ENCODE measurements around the gene ARHGAP42.

ARHGAP42 gene

DNA sequence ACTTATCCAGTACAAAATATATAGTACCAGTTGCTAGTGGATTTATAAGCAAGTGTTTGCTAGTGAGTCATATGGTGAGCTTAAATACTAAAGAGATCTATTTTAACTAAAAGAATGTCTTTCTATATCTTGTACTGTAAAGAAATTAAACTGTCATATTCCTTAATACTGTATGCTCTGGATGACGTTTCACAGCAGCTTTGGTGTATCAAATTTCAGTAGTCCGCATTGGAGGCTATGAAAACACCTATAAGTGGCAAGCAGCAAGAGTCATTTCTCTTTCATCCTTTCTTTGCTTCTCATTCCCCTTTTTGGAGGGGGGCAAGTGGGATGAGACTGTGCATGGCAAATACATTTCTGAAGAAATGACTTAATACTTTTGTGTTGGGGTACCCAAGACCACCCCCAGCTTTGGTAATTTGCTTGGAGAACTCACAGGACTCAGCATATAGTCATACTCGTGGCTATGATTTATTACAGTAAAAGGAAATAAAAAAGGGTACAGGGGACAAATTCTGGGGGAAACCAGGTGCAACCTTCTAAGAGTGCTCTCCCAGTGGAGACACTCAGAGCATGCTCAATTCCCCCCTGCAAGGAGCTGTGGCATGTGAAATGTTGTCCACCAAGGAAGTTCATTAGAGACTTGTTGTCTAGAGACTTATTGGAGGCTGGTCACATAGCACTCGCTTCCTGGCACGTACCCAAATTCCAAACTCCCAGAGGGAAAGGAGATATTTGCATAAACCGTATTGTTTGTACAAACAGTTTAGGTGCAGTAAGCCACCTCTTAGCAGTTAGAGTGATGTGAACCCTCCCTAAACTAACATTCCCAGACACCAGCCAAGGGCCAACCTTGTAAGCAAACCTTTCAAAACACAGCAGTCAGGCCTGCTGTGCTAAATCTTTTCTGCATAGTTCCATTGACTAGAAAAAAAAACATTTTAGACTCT is 231.7 kb downstream of the ARHGAP42 start:
- no peak overlapping the region for H3K27ac ChIP-seq (replicated peaks)
- DNase-seq (ENCODE audit: low read depth in 1 of 2, low spot score in 1 of 2) = no peak
- TF ChIP-seq, protein P1, sequence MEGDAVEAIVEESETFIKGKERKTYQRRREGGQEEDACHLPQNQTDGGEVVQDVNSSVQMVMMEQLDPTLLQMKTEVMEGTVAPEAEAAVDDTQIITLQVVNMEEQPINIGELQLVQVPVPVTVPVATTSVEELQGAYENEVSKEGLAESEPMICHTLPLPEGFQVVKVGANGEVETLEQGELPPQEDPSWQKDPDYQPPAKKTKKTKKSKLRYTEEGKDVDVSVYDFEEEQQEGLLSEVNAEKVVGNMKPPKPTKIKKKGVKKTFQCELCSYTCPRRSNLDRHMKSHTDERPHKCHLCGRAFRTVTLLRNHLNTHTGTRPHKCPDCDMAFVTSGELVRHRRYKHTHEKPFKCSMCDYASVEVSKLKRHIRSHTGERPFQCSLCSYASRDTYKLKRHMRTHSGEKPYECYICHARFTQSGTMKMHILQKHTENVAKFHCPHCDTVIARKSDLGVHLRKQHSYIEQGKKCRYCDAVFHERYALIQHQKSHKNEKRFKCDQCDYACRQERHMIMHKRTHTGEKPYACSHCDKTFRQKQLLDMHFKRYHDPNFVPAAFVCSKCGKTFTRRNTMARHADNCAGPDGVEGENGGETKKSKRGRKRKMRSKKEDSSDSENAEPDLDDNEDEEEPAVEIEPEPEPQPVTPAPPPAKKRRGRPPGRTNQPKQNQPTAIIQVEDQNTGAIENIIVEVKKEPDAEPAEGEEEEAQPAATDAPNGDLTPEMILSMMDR (IDR thresholded peaks at IDR 0.05; ENCODE audit: insufficient read depth, low read length) = no peak
- no peak for TF ChIP-seq GABPA (IDR thresholded peaks at IDR 0.05; ENCODE audit: low read depth)
- TF ChIP-seq, protein P2, sequence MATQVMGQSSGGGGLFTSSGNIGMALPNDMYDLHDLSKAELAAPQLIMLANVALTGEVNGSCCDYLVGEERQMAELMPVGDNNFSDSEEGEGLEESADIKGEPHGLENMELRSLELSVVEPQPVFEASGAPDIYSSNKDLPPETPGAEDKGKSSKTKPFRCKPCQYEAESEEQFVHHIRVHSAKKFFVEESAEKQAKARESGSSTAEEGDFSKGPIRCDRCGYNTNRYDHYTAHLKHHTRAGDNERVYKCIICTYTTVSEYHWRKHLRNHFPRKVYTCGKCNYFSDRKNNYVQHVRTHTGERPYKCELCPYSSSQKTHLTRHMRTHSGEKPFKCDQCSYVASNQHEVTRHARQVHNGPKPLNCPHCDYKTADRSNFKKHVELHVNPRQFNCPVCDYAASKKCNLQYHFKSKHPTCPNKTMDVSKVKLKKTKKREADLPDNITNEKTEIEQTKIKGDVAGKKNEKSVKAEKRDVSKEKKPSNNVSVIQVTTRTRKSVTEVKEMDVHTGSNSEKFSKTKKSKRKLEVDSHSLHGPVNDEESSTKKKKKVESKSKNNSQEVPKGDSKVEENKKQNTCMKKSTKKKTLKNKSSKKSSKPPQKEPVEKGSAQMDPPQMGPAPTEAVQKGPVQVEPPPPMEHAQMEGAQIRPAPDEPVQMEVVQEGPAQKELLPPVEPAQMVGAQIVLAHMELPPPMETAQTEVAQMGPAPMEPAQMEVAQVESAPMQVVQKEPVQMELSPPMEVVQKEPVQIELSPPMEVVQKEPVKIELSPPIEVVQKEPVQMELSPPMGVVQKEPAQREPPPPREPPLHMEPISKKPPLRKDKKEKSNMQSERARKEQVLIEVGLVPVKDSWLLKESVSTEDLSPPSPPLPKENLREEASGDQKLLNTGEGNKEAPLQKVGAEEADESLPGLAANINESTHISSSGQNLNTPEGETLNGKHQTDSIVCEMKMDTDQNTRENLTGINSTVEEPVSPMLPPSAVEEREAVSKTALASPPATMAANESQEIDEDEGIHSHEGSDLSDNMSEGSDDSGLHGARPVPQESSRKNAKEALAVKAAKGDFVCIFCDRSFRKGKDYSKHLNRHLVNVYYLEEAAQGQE (IDR thresholded peaks at IDR 0.05; ENCODE audit: insufficient replicate concordance, low read depth) = no peak
- TF ChIP-seq POLR2AphosphoS5 (IDR thresholded peaks at IDR 0.05; ENCODE audit: low read depth) = no peak
- no peak for TF ChIP-seq SPI1 (IDR thresholded peaks at IDR 0.05; ENCODE audit: borderline replicate concordance, low read depth)
- H3K27me3 ChIP-seq (ENCODE audit: insufficient read depth, poor library complexity, severe bottlenecking) = no peaks in the 10 kb centered on the region
- H3K4me3 ChIP-seq (replicated peaks; ENCODE audit: insufficient read depth, low read length) = no peak overlapping the region

DNA sequence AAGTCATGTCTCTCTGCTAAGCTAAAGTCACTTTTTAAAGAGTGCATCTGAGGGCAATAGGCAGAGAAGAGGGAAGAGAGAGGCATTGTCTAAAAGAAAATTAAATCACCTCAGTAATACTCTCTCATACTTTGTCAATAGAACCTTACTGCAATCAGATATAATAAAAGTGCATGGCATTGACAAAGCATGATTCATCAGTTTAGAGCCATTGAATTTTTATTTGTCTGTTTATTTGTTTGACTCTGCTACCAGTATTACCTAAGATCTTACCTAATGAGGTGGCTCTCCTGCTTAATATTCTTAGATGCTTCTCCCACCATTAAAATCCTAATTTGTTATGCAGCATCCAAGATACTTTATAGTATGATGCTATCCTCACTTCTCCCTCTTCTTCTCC is 233.5 kb downstream of the ARHGAP42 start:
- Histone ChIP-seq H3K4me3 (replicated peaks; ENCODE audit: insufficient read depth, low read length) (no peak overlapping the region), H3K27ac (replicated peaks) (no peak overlapping the region), H3K27me3 (ENCODE audit: insufficient read depth, poor library complexity, severe bottlenecking) (no peaks in the 10 kb centered on the region)
- TF ChIP-seq, protein P1 (IDR thresholded peaks at IDR 0.05; ENCODE audit: insufficient read depth, low read length) = no peak
- TF ChIP-seq SPI1 (IDR thresholded peaks at IDR 0.05; ENCODE audit: borderline replicate concordance, low read depth) (no peak), GABPA (IDR thresholded peaks at IDR 0.05; ENCODE audit: low read depth) (no peak)
- no peak for DNase-seq (ENCODE audit: low read depth in 1 of 2, low spot score in 1 of 2)

DNA sequence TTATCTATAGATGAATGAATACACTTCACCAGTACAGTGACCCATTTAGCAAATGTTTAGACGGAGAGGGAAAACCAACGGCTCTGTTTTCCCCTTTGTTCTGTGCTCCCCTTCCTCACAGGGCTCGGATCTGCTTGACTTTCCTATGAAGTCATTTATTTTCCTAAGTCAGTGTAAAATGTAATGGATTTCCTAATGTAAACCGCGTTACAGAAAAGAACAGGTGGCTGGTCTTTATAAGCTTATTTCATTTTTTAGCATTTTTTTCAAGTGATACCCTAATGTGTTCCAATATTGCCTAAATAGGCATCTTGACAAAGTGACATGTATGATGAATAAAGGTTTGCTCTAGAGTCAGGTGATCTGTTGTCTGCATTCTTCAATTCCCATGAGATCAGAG is 235.0 kb downstream of the ARHGAP42 start:
- Histone ChIP-seq H3K27me3 (ENCODE audit: insufficient read depth, poor library complexity, severe bottlenecking) (no peaks in the 10 kb centered on the region), H3K4me3 (replicated peaks; ENCODE audit: insufficient read depth, low read length) (no peak overlapping the region), H3K27ac (replicated peaks) (no peak overlapping the region)
- TF ChIP-seq, protein P2 (IDR thresholded peaks at IDR 0.05; ENCODE audit: insufficient replicate concordance, low read depth) = no peak
- TF ChIP-seq, protein P1 (IDR thresholded peaks at IDR 0.05; ENCODE audit: insufficient read depth, low read length) = no peak
- TF ChIP-seq GABPA (IDR thresholded peaks at IDR 0.05; ENCODE audit: low read depth) (no peak), POLR2AphosphoS5 (IDR thresholded peaks at IDR 0.05; ENCODE audit: low read depth) (no peak), SPI1 (IDR thresholded peaks at IDR 0.05; ENCODE audit: borderline replicate concordance, low read depth) (no peak)
- DNase-seq (ENCODE audit: low read depth in 1 of 2, low spot score in 1 of 2) = no peak

Measured in HL-60 (cell line).